SW 1271 (cell line): ENCODE measurements around the gene BOD1L1.
A peak's percentile ranks its signal among the peaks of the same experiment; 100 is the strongest.

Source experiments
- DNase-seq, 2 experiments: peaks; one replicate each; lab custom pipeline; 2025; lab: John Stamatoyannopoulos, UW

BOD1L1 gene

GRCh38 chr4:13555325-13555724 lies 72.2 kb downstream of the BOD1L1 start:
- no peak for DNase-seq

- no peak for DNase-seq
These were observed 74.4 kb downstream of the BOD1L1 start for GRCh38 chr4:13553081-13553480.

GRCh38 chr4:13548984-13549546 lies 78.5 kb downstream of the BOD1L1 start:
- DNase-seq: peak; percentile 5 to 74

- DNase-seq: no peak
These were observed 79.2 kb downstream of the BOD1L1 start for GRCh38 chr4:13548059-13548983.

GRCh38 chr4:13547485-13548041 lies 80.0 kb downstream of the BOD1L1 start:
- DNase-seq: no peak

GRCh38 chr4:13546941-13547484 lies 80.5 kb downstream of the BOD1L1 start:
- no peak for DNase-seq

GRCh38 chr4:13546142-13546940 lies 81.2 kb downstream of the BOD1L1 start:
- DNase-seq: no peak

GRCh38 chr4:13545394-13545808 lies 82.1 kb downstream of the BOD1L1 start:
- no peak for DNase-seq

GRCh38 chr4:13544606-13545393 lies 82.7 kb downstream of the BOD1L1 start:
- DNase-seq: peak; percentile 61 to 87

- DNase-seq: no peak
These were observed 83.5 kb downstream of the BOD1L1 start, which contains the start of gene NKX3-2 for GRCh38 chr4:13543839-13544605. TSS of gene NKX3-2 (minus strand) at chr4:13544508. CDS start at chr4:13544414, 94 bp downstream.

GRCh38 chr4:13543032-13543838 lies 84.3 kb downstream of the BOD1L1 start:
- no peak for DNase-seq

- no peak for DNase-seq
These were observed 84.9 kb downstream of the BOD1L1 start for GRCh38 chr4:13542577-13543031.

GRCh38 chr4:13541720-13542576 lies 85.6 kb downstream of the BOD1L1 start:
- DNase-seq: no peak

- no peak for DNase-seq
These were observed 86.3 kb downstream of the BOD1L1 start for GRCh38 chr4:13541176-13541604.

GRCh38 chr4:13540446-13541175 lies 86.9 kb downstream of the BOD1L1 start:
- DNase-seq: no peak

GRCh38 chr4:13539619-13540445 lies 87.7 kb downstream of the BOD1L1 start:
- no peak for DNase-seq
